GM12892 (cell line): ENCODE data around the gene IDUA.

ENCODE experiments used
- POLR2A ChIP-seq: IDR thresholded peaks from 2 replicates; pipeline ENCODE4 v1.6.1; 2011; ENCODE audit warnings: low read depth, low read length, control low read depth
- POLR2AphosphoS5 ChIP-seq: IDR thresholded peaks from 2 replicates; pipeline ENCODE4 v1.6.1; 2011; ENCODE audit warnings: low read depth, low read length, control low read depth

GRCh38 chr4:945274-946102, 41.4 kb upstream of the IDUA start:
- no peak for TF ChIP-seq POLR2AphosphoS5
- no peak for TF ChIP-seq POLR2A
